Activated T-cell treated with anti-CD3 and anti-CD28 coated beads for 48 hours (primary cell): ENCODE measurements around the gene GLYAT.

Experiments used
- DNase-seq: peaks from one replicate; pipeline ENCODE4 v3.0.0-alpha.2; 2020; ENCODE audit warnings: low read depth

Gene GLYAT

DNA sequence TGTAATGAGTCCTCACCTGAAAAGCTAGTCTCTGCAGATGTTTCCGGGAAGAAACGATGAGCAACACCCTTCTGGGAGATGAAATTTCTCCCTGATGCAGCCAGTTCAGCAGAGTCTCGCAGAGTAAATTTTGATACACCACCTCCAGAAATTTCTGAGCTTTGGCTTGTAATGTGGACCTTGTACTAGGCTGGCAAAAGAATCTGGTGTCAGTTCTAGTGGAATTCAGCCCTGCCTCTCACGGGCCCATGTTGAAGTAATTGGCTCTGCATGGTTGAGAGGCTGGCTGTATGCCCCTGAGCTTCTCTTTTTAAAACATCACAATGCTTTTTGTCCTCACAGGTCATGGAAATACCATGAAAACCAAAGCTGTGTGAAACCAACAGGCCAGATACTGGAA, at the start of gene GLYAT:
TSS of gene GLYAT (minus strand) at position 125 of the 400 bp plus-strand sequence. CDS start 7,447 bp downstream, outside the sequence.
- DNase-seq = no peak

DNA sequence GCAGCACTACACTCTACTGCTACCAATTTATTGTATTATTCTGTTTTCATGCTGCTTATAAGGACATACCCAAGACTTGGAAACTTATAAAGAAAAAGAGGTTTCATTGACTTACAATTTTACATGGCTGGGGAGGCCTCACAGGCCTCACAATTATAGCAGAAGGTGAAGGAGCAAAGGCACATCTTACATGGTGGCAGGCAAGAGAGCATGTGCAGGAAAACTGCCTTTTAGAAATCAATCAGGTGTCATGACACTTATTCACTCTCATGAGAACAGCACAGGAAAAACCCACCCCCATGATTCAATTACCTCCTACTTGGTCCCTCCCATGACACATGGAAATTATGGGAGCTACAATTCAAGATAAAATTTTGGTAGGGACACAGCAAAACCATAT, 49.6 kb upstream of the GLYAT start:
- DNase-seq = no peak

DNA sequence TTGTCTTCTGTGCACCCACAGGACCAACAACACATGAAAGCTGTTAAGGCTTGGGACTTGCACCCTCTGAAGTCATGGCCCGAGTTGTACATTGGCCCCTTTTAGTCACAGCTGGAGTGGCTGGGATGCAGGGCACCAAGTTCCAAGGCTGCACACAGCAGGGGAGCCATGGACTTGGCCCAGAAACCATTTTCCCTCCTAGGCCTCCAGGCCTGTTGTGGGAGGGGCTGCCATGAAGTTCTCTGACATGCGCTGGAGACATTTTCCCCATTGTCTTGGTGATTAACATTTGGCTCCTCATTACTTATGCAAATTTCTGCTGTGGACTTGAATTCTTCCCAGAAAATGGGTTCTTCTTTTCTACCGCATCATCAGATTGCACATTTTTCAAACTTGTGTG, 48.8 kb upstream of the GLYAT start:
- DNase-seq = no peak

GRCh38 chr11:58776891-58777710, 45.4 kb upstream of the GLYAT start:
- DNase-seq = no peak

DNA sequence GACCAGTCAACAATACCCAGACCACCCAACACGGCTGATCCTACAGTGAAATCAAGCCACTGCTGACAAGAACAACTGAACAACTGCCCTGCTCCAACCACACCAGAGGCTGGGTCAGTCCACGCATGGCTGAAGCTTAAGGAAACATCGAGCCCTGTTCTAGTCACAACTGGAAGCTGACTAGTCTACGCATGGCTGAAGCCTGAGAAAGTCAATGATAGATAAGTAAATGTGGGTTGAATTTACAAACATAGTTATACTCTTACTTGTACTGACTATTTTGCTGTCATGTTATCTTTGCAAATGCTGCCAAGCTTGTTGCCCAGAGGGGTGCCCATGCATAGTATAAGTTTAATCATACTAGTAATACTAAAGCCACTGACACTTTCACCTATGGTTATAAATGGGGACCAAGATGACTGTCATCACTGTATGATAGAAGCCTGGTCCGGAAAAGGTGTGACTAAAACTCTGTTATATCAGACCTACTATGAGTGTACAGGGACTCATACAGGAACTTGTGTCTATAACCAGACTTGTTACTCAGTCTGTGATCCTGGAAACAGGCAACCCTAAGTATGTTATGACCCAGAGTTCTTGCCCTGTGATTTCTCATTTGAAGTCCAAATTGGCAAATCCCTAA, 43.4 kb upstream of the GLYAT start:
- DNase-seq = no peak

DNA sequence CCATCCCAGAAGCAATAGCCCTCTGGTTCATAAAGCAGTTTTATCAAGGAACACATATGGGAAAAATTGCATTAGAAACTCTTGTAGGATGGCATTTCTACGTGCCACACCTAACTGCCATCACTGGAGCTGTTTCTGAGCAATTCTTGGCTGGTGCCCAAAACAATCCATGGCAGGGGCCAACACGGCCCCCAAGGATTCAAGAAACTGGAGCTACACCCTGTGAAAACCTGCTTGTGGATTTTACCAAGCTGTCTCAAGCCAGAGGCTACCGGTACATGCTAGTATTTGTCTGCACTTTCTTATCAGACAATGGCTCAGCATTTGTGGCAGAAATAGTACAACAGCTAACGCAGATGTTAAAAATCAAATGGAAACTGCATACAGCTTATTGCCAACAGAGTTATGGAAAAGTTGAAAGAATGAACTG, 42.4 kb upstream of the GLYAT start:
- DNase-seq = no peak

DNA sequence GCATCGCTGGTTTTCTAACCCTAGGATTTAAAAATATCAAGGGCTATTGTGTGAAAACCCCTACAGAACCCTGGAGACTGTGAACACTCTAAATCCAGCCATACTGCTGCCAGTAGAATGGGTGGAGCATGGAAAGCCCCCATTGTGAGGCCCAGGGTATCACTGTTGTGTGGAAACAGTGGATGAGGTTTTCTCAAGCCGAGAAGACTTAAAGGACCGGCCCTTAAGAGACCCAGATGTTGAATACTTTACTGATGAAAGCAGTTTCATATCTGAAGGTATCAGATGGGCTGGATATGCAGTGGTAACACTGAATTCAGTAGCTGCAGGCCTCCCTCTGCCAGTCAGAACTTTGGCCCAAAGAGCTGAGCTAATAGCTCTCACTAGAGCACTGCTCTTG, 41.6 kb upstream of the GLYAT start:
- no peak for DNase-seq

GRCh38 chr11:58772329-58773285, 40.9 kb upstream of the GLYAT start:
- DNase-seq = no peak

DNA sequence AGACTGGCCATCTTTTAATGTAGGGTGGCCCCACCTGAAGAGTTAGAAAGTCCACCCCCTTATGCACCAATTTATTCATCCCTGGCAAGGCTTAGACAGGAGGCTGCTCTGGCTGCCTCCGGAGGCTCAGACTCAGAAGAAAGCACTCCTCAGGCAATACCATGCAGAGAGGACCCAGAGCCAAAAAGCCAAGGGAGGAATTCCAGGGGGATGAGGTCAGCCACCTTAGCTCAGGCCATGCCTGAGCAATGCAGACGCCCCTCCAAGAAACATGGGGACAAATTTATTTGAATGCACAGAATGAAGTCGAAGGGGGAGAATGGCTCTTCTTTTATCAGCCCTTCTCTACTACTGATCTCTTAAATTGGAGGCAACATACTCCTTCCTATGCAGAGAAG, 39.7 kb upstream of the GLYAT start:
- no peak for DNase-seq

DNA sequence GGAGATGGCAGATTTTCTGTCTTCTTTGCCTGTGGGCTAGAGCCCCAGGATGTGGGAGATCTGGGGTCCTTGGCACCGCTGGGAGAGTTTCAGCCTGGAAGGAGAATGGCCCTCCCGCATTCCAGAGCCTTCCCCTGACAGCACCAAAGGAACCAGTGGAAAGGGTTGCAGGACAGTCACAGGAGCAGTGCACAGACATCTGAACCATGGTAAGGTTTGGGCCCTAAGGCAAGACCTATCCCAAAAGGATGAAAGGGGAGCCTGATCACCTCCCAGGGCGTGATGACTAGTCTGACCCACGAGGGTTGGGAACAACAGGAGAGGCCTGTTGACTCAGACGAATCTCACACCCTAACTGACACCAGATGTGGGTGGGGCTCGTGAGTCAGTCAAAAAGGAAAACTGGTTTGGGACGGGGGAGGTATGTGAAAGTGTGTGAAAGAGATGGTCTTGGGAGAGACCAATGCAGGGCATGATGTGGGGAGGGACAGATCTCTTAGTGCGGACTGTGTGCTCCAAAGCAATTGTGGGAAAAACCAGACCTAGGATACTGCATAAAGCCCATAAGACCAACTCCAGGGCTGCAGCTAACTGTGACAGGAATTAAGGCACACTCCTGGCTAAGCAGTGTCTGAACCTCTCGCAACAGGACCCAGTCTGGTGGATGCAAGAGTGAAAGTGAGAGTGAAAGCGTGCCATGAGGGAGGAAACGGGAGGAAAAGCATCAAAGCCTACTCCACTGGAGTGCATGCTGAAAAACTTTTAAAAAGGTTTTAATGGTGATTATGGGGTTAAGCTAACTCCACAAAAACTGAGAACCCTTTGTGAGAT, 39.1 kb upstream of the GLYAT start:
- no peak for DNase-seq

- DNase-seq = no peak
Measured at GRCh38 chr11:58770166-58770565, 38.4 kb upstream of the GLYAT start.

GRCh38 chr11:58769308-58769707, 37.6 kb upstream of the GLYAT start:
- DNase-seq = no peak

GRCh38 chr11:58768137-58768536, 36.4 kb upstream of the GLYAT start:
- DNase-seq = no peak

DNA sequence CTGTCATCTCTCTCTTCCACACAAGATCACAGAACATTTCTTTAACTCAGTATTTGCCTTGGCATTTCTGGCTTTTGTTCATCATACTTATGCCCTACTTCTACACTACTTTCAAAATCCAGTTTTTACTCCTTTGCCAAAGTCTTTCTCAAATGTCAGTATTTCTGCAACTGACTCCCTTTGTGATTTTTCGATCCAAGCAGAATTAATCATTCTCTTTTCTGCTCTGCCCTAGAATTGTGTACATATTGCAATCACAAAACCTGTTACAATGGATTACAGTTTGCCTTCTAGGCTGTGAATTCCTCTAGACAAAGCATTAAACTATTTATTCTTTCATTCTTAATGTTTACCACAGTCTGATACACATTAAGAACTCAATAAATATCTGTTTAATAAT, 33.3 kb upstream of the GLYAT start:
- DNase-seq = no peak

GRCh38 chr11:58763120-58763490, 31.4 kb upstream of the GLYAT start:
- DNase-seq = no peak

DNA sequence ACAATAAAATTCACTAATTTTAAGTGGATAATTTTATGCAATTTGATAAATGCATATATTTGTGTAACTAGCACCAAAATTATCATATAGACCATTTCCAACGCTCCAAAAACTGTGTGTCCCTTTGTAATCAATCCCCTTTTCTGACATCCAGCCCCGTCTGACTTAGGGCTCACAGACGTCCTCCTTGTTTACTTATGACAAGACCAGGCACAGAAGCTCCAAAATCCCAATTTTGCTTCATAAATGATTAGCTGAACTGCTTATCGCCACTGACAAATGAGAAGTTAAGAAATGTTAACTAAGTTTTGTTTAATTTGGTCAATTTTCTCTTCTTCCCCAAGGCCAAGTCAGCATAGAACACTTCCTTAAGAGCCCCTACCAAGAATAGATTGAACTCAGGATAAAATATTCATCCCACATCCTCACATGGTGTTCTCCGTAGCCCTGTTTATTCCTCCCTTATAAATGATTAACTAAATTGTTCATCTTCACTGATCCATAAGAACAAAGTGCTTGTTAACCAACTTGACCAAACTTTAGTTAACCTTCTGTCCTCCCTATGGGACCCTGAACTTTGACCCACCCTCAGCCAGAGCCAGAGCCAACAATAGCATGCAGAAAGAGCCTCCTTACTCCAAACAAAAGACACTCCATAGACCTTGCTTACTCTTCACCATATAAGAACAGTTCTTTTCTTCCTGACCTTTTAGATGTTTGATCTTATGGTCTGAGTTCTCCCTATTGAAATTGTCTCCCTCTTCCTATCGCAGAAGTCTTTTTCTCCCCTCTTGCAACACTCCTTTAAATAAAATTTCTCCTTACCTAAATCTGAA, 30.8 kb upstream of the GLYAT start:
- no peak for DNase-seq

DNA sequence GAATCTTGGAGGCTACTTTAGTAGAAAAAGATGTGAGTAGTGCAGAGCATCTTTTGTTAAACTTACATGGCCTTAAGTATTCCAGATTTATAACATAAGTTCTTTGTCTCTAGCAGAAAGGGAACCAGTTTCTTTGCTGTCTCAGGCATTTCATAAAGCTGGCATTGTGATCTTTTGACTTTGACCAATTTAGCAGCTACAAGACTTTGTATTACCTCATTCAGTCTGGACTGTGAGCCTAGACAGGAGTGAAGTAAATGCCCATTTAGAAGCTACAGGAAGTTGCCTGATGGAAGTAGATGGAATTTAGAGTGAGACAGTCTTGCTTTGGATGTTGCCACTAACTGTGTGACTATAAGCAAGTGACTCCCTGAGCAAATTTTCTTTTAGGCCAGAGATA, 25.7 kb upstream of the GLYAT start:
- DNase-seq = no peak

GRCh38 chr11:58745705-58746364, 14.1 kb upstream of the GLYAT start:
- DNase-seq = no peak

GRCh38 chr11:58744988-58745704, 13.4 kb upstream of the GLYAT start:
- no peak for DNase-seq
